ENCODE measurements around the gene PRRG4. TPM values are rescaled to one million over a fixed set of nuclear protein-coding genes. Genes with fewer than 3 reads are reported as not detected.

PRRG4 gene
- total RNA-seq, 1 experiment from 2014 or later: 0.87 TPM

- Mint-ChIP-seq H3K4me1 (peaks cover 20% of the 10 kb centered on the region), H3K4me3 (no peak overlapping the region)
- DNase-seq (ENCODE audit: low spot score): no peak
Measured at GRCh38 chr11:32833921-32834320, 4.2 kb downstream of the PRRG4 start.

GRCh38 chr11:32836946-32837345 lies 7.2 kb downstream of the PRRG4 start:
- Mint-ChIP-seq H3K9me3 (no peaks in the 10 kb centered on the region), H3K27me3 (ENCODE audit: low read depth) (no peaks in the 10 kb centered on the region; the same call in 1 of the 2 replicates), H3K27ac (no peak overlapping the region), H3K4me1 (peaks cover 12% of the 10 kb centered on the region), H3K36me3 (no peaks in the 10 kb centered on the region; the same call in 1 of the 2 replicates), H3K4me3 (no peak overlapping the region)
- ChIA-PET POLR2A (no interaction called here), CTCF (no interaction called here)
- ATAC-seq (no peak), DNase-seq (ENCODE audit: low spot score) (no peak)
- TF ChIP-seq IRF2 (CRISPR knock-in tag; IDR thresholded peaks at IDR 0.05; ENCODE audit: borderline replicate concordance, low read depth) (no peak), TEAD4 (CRISPR knock-in tag; IDR thresholded peaks at IDR 0.05) (no peak), IRF1 (CRISPR knock-in tag; IDR thresholded peaks at IDR 0.05) (no peak), ZNF396 (CRISPR knock-in tag; IDR thresholded peaks at IDR 0.05; ENCODE audit: borderline replicate concordance) (no peak), USF1 (CRISPR knock-in tag; IDR thresholded peaks at IDR 0.05) (no peak), MXD4 (CRISPR knock-in tag; IDR thresholded peaks at IDR 0.05; ENCODE audit: borderline replicate concordance) (no peak)

More at GRCh38 chr11:32833921-32834320, 4.2 kb downstream of the PRRG4 start:
- ATAC-seq: no peak
- Mint-ChIP-seq H3K27me3 (ENCODE audit: low read depth) (peaks cover 23% of the 10 kb centered on the region), H3K9me3 (no peaks in the 10 kb centered on the region), H3K27ac (no peak overlapping the region), H3K36me3 (no peaks in the 10 kb centered on the region; the same call in 1 of the 2 replicates)
- TF ChIP-seq FOXP1 (CRISPR knock-in tag; IDR thresholded peaks at IDR 0.05; ENCODE audit: borderline replicate concordance) (no peak), ZNF396 (CRISPR knock-in tag; IDR thresholded peaks at IDR 0.05; ENCODE audit: borderline replicate concordance) (no peak), CDX4 (CRISPR knock-in tag; IDR thresholded peaks at IDR 0.05; ENCODE audit: borderline replicate concordance) (no peak)
- ChIA-PET POLR2A (no interaction called here), CTCF (interaction anchor here (2.7 kb wide), 1 partner anchor 25 kb away, joined by 7 read pairs; no protein-coding TSS in a partner anchor)

- CTCF ChIA-PET: interaction anchor here (0.5 to 1.3 kb wide), 3 partner anchors 30 to 89 kb away, joined by 3 to 4 read pairs (median 4); partner anchors contain the start of gene QSER1
- ATAC-seq (0 out of 2 replicates have a peak, but pooled peaks have one; percentile 18), DNase-seq (ENCODE audit: low spot score) (no peak)
- POLR2A ChIA-PET: no interaction called here
- Mint-ChIP-seq H3K9me3 (no peaks in the 10 kb centered on the region), H3K27ac (no peak overlapping the region), H3K36me3 (no peaks in the 10 kb centered on the region; the same call in 1 of the 2 replicates), H3K4me3 (no peak overlapping the region), H3K4me1 (peaks cover 11% of the 10 kb centered on the region), H3K27me3 (ENCODE audit: low read depth) (no peaks in the 10 kb centered on the region)
- no peak for TF ChIP-seq HMGA2 (CRISPR knock-in tag; IDR thresholded peaks at IDR 0.05)
- TF ChIP-seq MXD4 (CRISPR knock-in tag; IDR thresholded peaks at IDR 0.05; ENCODE audit: borderline replicate concordance): no peak
- TF ChIP-seq NFYB (CRISPR knock-in tag; conservative IDR thresholded peaks at IDR 0.05; ENCODE audit: low read depth): no peak
- no peak for TF ChIP-seq TCF7 (CRISPR knock-in tag; IDR thresholded peaks at IDR 0.05; ENCODE audit: low read depth)
- no peak for TF ChIP-seq PREB (CRISPR knock-in tag; IDR thresholded peaks at IDR 0.05; ENCODE audit: borderline replicate concordance)
- no peak for TF ChIP-seq E2F4 (CRISPR knock-in tag; IDR thresholded peaks at IDR 0.05; ENCODE audit: borderline replicate concordance, low read depth)
- TF ChIP-seq AFF4 (CRISPR knock-in tag; IDR thresholded peaks at IDR 0.05; ENCODE audit: borderline replicate concordance): no peak
- TF ChIP-seq USF1 (CRISPR knock-in tag; IDR thresholded peaks at IDR 0.05): no peak
- TF ChIP-seq MLX (CRISPR knock-in tag; IDR thresholded peaks at IDR 0.05): no peak
- TF ChIP-seq ZBTB21 (CRISPR knock-in tag; IDR thresholded peaks at IDR 0.05; ENCODE audit: borderline replicate concordance): no peak
- TF ChIP-seq ZNF138 (CRISPR knock-in tag; conservative IDR thresholded peaks at IDR 0.05): no peak
Measured at GRCh38 chr11:32838505-32839274, 9.0 kb downstream of the PRRG4 start.
